Measurements from ENCODE around the gene SEPTIN12. TPM values are rescaled to one million over a fixed set of nuclear protein-coding genes. Genes with fewer than 3 reads are reported as not detected.
A peak's percentile ranks its signal among the peaks of the same experiment; 100 is the strongest.

The SEPTIN12 gene
- total RNA-seq, 1 experiment from 2014 or later = not detected

DNA sequence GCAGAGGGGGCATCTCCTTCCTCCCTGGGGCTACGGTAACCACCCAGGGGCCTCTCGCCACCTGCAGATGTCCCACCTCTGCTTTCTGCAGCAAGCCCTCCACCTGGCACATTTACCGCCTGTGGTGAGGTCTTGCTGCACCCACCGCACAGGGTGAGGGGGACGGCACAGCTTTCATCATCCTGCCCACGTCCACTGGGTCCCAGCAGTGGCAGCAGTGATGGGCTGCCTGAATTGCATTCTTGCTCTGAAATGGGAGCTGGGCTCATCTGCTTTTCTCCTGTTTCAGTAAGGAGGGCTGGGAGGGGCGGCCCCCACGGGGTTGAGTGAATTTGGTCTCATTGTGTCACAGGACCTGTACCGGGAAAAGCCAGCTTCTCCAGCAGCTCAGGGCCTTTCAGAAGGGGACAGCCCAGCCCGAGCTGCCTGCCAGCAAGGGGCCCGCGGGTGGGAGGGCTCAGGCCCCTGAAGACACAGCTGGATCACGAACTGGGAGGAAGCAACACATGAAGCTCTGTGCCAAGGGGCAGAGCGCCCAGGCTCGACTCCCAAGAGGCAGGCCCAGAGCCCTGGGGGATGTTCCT, 41.1 kb downstream of the SEPTIN12 start (continued):
- TF ChIP-seq, protein P1, sequence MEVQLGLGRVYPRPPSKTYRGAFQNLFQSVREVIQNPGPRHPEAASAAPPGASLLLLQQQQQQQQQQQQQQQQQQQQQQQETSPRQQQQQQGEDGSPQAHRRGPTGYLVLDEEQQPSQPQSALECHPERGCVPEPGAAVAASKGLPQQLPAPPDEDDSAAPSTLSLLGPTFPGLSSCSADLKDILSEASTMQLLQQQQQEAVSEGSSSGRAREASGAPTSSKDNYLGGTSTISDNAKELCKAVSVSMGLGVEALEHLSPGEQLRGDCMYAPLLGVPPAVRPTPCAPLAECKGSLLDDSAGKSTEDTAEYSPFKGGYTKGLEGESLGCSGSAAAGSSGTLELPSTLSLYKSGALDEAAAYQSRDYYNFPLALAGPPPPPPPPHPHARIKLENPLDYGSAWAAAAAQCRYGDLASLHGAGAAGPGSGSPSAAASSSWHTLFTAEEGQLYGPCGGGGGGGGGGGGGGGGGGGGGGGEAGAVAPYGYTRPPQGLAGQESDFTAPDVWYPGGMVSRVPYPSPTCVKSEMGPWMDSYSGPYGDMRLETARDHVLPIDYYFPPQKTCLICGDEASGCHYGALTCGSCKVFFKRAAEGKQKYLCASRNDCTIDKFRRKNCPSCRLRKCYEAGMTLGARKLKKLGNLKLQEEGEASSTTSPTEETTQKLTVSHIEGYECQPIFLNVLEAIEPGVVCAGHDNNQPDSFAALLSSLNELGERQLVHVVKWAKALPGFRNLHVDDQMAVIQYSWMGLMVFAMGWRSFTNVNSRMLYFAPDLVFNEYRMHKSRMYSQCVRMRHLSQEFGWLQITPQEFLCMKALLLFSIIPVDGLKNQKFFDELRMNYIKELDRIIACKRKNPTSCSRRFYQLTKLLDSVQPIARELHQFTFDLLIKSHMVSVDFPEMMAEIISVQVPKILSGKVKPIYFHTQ (CRISPR knock-in tag; IDR thresholded peaks at IDR 0.05) = no peak
- TF ChIP-seq ZBTB21 (CRISPR knock-in tag; IDR thresholded peaks at IDR 0.05; ENCODE audit: borderline replicate concordance) = no peak

DNA sequence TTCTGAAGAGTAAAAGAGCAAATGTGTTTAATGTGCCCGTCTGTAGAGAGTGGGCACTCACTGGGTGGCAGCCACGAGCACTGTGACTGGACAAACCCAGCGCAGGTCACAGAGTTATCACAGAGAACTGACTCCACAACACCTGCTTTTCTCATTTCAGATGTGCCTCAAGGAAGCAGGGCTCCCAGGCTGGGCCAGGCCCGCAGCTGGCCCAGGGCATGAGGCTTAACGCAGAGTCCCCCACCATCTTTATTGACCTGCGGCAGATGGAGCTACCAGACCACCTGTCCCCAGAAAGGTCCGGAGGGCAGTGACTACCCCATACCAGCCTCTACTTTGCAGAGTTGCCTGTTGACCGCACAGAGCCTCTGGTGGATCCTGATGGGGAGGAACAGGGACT, 41.9 kb downstream of the SEPTIN12 start:
- Mint-ChIP-seq H3K27me3 (ENCODE audit: low read depth) (no peaks in the 10 kb centered on the region; the same call in 1 of the 2 replicates), H3K27ac (peak overlapping the region; percentile 50), H3K36me3 (no peaks in the 10 kb centered on the region; the same call in 1 of the 2 replicates), H3K9me3 (no peaks in the 10 kb centered on the region), H3K4me3 (no peak overlapping the region), H3K4me1 (peaks cover 20% of the 10 kb centered on the region)
- TF ChIP-seq ZNF121 (CRISPR knock-in tag; IDR thresholded peaks at IDR 0.05) (no peak), NR3C1 (CRISPR knock-in tag; conservative IDR thresholded peaks at IDR 0.05; ENCODE audit: low read depth) (no peak), GABPB1 (CRISPR knock-in tag; IDR thresholded peaks at IDR 0.05) (no peak), ESRRA (CRISPR knock-in tag; IDR thresholded peaks at IDR 0.05; ENCODE audit: borderline replicate concordance) (no peak), CREM (CRISPR knock-in tag; IDR thresholded peaks at IDR 0.05) (no peak), ZNF219 (CRISPR knock-in tag; IDR thresholded peaks at IDR 0.05; ENCODE audit: borderline replicate concordance) (no peak), ZNF138 (CRISPR knock-in tag; conservative IDR thresholded peaks at IDR 0.05) (no peak), SOX15 (CRISPR knock-in tag; IDR thresholded peaks at IDR 0.05) (no peak)
- TF ChIP-seq, protein P2, sequence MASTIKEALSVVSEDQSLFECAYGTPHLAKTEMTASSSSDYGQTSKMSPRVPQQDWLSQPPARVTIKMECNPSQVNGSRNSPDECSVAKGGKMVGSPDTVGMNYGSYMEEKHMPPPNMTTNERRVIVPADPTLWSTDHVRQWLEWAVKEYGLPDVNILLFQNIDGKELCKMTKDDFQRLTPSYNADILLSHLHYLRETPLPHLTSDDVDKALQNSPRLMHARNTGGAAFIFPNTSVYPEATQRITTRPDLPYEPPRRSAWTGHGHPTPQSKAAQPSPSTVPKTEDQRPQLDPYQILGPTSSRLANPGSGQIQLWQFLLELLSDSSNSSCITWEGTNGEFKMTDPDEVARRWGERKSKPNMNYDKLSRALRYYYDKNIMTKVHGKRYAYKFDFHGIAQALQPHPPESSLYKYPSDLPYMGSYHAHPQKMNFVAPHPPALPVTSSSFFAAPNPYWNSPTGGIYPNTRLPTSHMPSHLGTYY (CRISPR knock-in tag; IDR thresholded peaks at IDR 0.05) = no peak
- TF ChIP-seq, protein P3, sequence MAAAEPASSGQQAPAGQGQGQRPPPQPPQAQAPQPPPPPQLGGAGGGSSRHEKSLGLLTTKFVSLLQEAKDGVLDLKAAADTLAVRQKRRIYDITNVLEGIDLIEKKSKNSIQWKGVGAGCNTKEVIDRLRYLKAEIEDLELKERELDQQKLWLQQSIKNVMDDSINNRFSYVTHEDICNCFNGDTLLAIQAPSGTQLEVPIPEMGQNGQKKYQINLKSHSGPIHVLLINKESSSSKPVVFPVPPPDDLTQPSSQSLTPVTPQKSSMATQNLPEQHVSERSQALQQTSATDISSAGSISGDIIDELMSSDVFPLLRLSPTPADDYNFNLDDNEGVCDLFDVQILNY (CRISPR knock-in tag; IDR thresholded peaks at IDR 0.05) = no peak
- TF ChIP-seq, protein P4, sequence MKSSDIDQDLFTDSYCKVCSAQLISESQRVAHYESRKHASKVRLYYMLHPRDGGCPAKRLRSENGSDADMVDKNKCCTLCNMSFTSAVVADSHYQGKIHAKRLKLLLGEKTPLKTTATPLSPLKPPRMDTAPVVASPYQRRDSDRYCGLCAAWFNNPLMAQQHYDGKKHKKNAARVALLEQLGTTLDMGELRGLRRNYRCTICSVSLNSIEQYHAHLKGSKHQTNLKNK (CRISPR knock-in tag; IDR thresholded peaks at IDR 0.05) = no peak
- ATAC-seq (no peak), DNase-seq (ENCODE audit: low spot score) (no peak)
- ChIA-PET POLR2A (interaction anchor here (0.8 to 2.0 kb wide), 2 partner anchors 12 to 54 kb away, joined by 3 to 9 read pairs; partner anchors contain the start of genes ANKS3 and DNAAF8), CTCF (interaction anchor here (1.5 kb wide), 1 partner anchor 12 kb away, joined by 6 read pairs; the partner anchor contains the start of genes ANKS3 and DNAAF8)

DNA sequence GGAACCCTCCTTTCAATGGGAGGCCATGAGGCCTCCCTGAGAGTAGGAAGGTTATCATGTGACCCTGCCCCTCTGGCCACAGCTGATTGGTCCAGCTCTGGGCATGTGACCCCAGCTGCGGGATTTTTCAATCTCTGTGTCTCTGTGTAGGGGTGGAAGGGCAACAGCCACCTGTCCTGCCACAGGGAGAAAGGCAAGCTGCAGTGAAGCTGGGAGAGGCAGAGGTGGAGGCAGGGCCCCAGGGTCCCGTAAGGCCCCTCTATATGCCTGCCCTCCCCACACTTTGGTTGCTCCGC, 42.9 kb downstream of the SEPTIN12 start:
- no peaks in the 10 kb centered on the region; the same call in 1 of the 2 replicates for H3K27me3 Mint-ChIP-seq (ENCODE audit: low read depth)
- no peaks in the 10 kb centered on the region for H3K9me3 Mint-ChIP-seq

More for the DNA sequence above, 42.9 kb downstream of the SEPTIN12 start:
- TF ChIP-seq, protein P5, sequence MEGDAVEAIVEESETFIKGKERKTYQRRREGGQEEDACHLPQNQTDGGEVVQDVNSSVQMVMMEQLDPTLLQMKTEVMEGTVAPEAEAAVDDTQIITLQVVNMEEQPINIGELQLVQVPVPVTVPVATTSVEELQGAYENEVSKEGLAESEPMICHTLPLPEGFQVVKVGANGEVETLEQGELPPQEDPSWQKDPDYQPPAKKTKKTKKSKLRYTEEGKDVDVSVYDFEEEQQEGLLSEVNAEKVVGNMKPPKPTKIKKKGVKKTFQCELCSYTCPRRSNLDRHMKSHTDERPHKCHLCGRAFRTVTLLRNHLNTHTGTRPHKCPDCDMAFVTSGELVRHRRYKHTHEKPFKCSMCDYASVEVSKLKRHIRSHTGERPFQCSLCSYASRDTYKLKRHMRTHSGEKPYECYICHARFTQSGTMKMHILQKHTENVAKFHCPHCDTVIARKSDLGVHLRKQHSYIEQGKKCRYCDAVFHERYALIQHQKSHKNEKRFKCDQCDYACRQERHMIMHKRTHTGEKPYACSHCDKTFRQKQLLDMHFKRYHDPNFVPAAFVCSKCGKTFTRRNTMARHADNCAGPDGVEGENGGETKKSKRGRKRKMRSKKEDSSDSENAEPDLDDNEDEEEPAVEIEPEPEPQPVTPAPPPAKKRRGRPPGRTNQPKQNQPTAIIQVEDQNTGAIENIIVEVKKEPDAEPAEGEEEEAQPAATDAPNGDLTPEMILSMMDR (IDR thresholded peaks at IDR 0.05) = no peak
- TF ChIP-seq, protein P6, sequence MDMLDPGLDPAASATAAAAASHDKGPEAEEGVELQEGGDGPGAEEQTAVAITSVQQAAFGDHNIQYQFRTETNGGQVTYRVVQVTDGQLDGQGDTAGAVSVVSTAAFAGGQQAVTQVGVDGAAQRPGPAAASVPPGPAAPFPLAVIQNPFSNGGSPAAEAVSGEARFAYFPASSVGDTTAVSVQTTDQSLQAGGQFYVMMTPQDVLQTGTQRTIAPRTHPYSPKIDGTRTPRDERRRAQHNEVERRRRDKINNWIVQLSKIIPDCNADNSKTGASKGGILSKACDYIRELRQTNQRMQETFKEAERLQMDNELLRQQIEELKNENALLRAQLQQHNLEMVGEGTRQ (CRISPR knock-in tag; IDR thresholded peaks at IDR 0.05) = peak; percentile 93
- TF ChIP-seq NFYB (CRISPR knock-in tag; conservative IDR thresholded peaks at IDR 0.05; ENCODE audit: low read depth) (peak; percentile 51), SP1 (CRISPR knock-in tag; conservative IDR thresholded peaks at IDR 0.05) (0 out of 2 replicates have a peak, but pooled peaks have one; percentile 34)
- TF ChIP-seq, protein P7, sequence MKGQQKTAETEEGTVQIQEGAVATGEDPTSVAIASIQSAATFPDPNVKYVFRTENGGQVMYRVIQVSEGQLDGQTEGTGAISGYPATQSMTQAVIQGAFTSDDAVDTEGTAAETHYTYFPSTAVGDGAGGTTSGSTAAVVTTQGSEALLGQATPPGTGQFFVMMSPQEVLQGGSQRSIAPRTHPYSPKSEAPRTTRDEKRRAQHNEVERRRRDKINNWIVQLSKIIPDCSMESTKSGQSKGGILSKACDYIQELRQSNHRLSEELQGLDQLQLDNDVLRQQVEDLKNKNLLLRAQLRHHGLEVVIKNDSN (CRISPR knock-in tag; IDR thresholded peaks at IDR 0.05) = peak; percentile 93
- ChIA-PET CTCF (interaction anchor here (1.2 kb wide), 1 partner anchor 11 kb away, joined by 7 read pairs; the partner anchor contains the start of genes ANKS3 and DNAAF8), POLR2A (interaction anchor here (0.6 kb wide), 1 partner anchor 11 kb away, joined by 3 read pairs; the partner anchor contains the start of genes ANKS3 and DNAAF8)
- H3K4me1 Mint-ChIP-seq = peaks cover 20% of the 10 kb centered on the region
- peak; percentile 64 for ATAC-seq
- DNase-seq (ENCODE audit: low spot score) = no peak
- no peak overlapping the region for H3K27ac Mint-ChIP-seq
- H3K36me3 Mint-ChIP-seq = no peaks in the 10 kb centered on the region
- H3K4me3 Mint-ChIP-seq = no peak overlapping the region
